ENCODE results near the gene LPP.

DNA sequence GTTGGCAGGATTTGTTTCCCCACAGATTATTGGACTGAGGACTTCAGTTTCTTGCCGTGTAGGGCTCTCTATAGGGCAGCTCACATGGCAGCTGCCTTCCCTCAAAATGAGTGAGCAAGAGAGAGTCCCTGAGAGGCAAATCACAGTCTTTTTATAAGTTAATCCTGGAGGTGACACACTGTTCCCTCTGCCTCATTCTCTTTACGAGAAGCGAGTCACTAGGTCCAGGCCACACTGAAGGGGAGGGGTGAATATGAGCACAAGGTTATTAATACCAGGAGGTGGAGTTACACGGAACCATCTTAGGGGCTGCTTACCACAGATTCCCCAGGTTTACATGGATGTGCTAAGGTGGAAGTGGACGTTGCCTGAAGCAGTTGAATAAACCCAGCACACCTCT is 77.0 kb downstream of the LPP start:
- TF ChIP-seq, protein P1, sequence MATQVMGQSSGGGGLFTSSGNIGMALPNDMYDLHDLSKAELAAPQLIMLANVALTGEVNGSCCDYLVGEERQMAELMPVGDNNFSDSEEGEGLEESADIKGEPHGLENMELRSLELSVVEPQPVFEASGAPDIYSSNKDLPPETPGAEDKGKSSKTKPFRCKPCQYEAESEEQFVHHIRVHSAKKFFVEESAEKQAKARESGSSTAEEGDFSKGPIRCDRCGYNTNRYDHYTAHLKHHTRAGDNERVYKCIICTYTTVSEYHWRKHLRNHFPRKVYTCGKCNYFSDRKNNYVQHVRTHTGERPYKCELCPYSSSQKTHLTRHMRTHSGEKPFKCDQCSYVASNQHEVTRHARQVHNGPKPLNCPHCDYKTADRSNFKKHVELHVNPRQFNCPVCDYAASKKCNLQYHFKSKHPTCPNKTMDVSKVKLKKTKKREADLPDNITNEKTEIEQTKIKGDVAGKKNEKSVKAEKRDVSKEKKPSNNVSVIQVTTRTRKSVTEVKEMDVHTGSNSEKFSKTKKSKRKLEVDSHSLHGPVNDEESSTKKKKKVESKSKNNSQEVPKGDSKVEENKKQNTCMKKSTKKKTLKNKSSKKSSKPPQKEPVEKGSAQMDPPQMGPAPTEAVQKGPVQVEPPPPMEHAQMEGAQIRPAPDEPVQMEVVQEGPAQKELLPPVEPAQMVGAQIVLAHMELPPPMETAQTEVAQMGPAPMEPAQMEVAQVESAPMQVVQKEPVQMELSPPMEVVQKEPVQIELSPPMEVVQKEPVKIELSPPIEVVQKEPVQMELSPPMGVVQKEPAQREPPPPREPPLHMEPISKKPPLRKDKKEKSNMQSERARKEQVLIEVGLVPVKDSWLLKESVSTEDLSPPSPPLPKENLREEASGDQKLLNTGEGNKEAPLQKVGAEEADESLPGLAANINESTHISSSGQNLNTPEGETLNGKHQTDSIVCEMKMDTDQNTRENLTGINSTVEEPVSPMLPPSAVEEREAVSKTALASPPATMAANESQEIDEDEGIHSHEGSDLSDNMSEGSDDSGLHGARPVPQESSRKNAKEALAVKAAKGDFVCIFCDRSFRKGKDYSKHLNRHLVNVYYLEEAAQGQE (IDR thresholded peaks at IDR 0.05): no peak
- no peak for TF ChIP-seq CBX2 (IDR thresholded peaks at IDR 0.05; ENCODE audit: borderline replicate concordance, low read depth)
- TF ChIP-seq ZSCAN20 (CRISPR knock-in tag; IDR thresholded peaks at IDR 0.05): no peak
- no peak for TF ChIP-seq SREBF2 (IDR thresholded peaks at IDR 0.05)
- TF ChIP-seq, protein P2, sequence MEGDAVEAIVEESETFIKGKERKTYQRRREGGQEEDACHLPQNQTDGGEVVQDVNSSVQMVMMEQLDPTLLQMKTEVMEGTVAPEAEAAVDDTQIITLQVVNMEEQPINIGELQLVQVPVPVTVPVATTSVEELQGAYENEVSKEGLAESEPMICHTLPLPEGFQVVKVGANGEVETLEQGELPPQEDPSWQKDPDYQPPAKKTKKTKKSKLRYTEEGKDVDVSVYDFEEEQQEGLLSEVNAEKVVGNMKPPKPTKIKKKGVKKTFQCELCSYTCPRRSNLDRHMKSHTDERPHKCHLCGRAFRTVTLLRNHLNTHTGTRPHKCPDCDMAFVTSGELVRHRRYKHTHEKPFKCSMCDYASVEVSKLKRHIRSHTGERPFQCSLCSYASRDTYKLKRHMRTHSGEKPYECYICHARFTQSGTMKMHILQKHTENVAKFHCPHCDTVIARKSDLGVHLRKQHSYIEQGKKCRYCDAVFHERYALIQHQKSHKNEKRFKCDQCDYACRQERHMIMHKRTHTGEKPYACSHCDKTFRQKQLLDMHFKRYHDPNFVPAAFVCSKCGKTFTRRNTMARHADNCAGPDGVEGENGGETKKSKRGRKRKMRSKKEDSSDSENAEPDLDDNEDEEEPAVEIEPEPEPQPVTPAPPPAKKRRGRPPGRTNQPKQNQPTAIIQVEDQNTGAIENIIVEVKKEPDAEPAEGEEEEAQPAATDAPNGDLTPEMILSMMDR (IDR thresholded peaks at IDR 0.05): no peak
- no peak for TF ChIP-seq HDAC2 (IDR thresholded peaks at IDR 0.05)
- TF ChIP-seq EP300 (IDR thresholded peaks at IDR 0.05): no peak
- TF ChIP-seq POLR2A (IDR thresholded peaks at IDR 0.05; ENCODE audit: low read length): no peak
- no peak for TF ChIP-seq MAFK (IDR thresholded peaks at IDR 0.05; ENCODE audit: partially characterized antibody)
- no peak for TF ChIP-seq RAD21 (conservative IDR thresholded peaks at IDR 0.05 in 1 of 2, IDR thresholded peaks at IDR 0.05 in 1 of 2)
- no peak for TF ChIP-seq RCOR1 (IDR thresholded peaks at IDR 0.05; ENCODE audit: low read depth, low read length)
- no peak for TF ChIP-seq BHLHE40 (IDR thresholded peaks at IDR 0.05; ENCODE audit: low read depth, low read length)
- TF ChIP-seq, protein P3, sequence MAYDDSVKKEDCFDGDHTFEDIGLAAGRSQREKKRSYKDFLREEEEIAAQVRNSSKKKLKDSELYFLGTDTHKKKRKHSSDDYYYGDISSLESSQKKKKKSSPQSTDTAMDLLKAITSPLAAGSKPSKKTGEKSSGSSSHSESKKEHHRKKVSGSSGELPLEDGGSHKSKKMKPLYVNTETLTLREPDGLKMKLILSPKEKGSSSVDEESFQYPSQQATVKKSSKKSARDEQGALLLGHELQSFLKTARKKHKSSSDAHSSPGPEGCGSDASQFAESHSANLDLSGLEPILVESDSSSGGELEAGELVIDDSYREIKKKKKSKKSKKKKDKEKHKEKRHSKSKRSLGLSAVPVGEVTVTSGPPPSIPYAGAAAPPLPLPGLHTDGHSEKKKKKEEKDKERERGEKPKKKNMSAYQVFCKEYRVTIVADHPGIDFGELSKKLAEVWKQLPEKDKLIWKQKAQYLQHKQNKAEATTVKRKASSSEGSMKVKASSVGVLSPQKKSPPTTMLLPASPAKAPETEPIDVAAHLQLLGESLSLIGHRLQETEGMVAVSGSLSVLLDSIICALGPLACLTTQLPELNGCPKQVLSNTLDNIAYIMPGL (CRISPR knock-in tag; IDR thresholded peaks at IDR 0.05; ENCODE audit: borderline replicate concordance): no peak
